Esophagus (tissue), 2 donors: ENCODE results near the gene CADM2. TPM values are rescaled to one million over a fixed set of nuclear protein-coding genes. Genes with fewer than 3 reads are reported as not detected.

Experiments used
- H3K27ac ChIP-seq, 2 donors: one replicate each; pipeline ENCODE4 v1.5.1; 2013; ENCODE audit warnings: low read depth in 2 of 2, mild to moderate bottlenecking in 2 of 2, inconsistent platforms in 1 of 2, low read length in 1 of 2, moderate library complexity in 1 of 2
- H3K27me3 ChIP-seq, 2 donors: one replicate each; pipeline ENCODE4 v1.6.1; 2013; ENCODE audit warnings: low read length in 2 of 2, control low read depth in 1 of 2, mild to moderate bottlenecking in 1 of 2; ENCODE audit not compliant: insufficient read depth in 2 of 2, control insufficient read depth in 1 of 2
- H3K36me3 ChIP-seq, 2 donors: one replicate each; pipeline ENCODE4 v1.6.1; 2013; ENCODE audit warnings: low read length in 1 of 2; ENCODE audit not compliant: control insufficient read depth in 2 of 2, insufficient read depth in 2 of 2
- H3K4me1 ChIP-seq, 2 donors: one replicate each; pipeline ENCODE4 v1.6.1; 2013; ENCODE audit warnings: low read length in 1 of 2; ENCODE audit not compliant: control insufficient read depth in 2 of 2, insufficient read depth in 2 of 2
- H3K4me3 ChIP-seq, 2 donors: one replicate each; pipeline ENCODE4 v1.5.1; 2013; ENCODE audit warnings: low read length in 2 of 2, mild to moderate bottlenecking in 2 of 2, low read depth in 1 of 2, moderate library complexity in 1 of 2
- H3K9me3 ChIP-seq, 2 donors: one replicate each; pipeline ENCODE4 v1.6.1; 2013; ENCODE audit warnings: mild to moderate bottlenecking in 2 of 2, low read depth in 1 of 2, low read length in 1 of 2, moderate library complexity in 1 of 2; ENCODE audit not compliant: control insufficient read depth in 2 of 2, insufficient read depth in 1 of 2
- whole genome bisulfite sequencing, 2 donors: extraction: QIAGEN DNeasy Blood & Tissue Kit; methylation state at CpG; one replicate each; pipeline ENCODE4 v1.1.7; 2013; 5-methylcytosine and 5-hydroxymethylcytosine counted together
- polyA plus RNA-seq, 2 donors: library from polyadenylated mRNA; stranded (reverse); fragments of 200-250 nt; gene quantifications; one replicate each; pipeline ENCODE4 v1.2.3, GENCODE V29; 2013
- donor health status: healthy with polysubstance abuse.
- donor health status: Bipolar disorder and iron deficiency.

CADM2 gene
- polyA plus RNA-seq, 2 donors, result 0.12 to 0.25 TPM

- WGBS, 2 donors, result 78 to 79% methylated on average over 5 of the region's 5 CpGs
- H3K36me3 ChIP-seq, result no peaks in the 10 kb centered on the region
Measured at GRCh38 chr3:85572978-85573377, 614.2 kb downstream of the CADM2 start.

GRCh38 chr3:85574006-85574705 is 615.4 kb downstream of the CADM2 start:
- 69 to 78% methylated on average over 2 of the region's 2 CpGs for WGBS, 2 donors
- Histone ChIP-seq H3K27ac (no peak overlapping the region), H3K9me3 (no peaks in the 10 kb centered on the region), H3K4me1 (no peaks in the 10 kb centered on the region), H3K27me3 (no peaks in the 10 kb centered on the region), H3K36me3 (no peaks in the 10 kb centered on the region), H3K4me3 (no peak overlapping the region)

More at GRCh38 chr3:85572978-85573377, 614.2 kb downstream of the CADM2 start:
- no peaks in the 10 kb centered on the region for H3K9me3 ChIP-seq
- no peak overlapping the region for H3K27ac ChIP-seq
- H3K4me3 ChIP-seq, result no peak overlapping the region
- no peaks in the 10 kb centered on the region for H3K27me3 ChIP-seq
- H3K4me1 ChIP-seq, result no peaks in the 10 kb centered on the region

- no peaks in the 10 kb centered on the region for H3K36me3 ChIP-seq
- H3K27ac ChIP-seq, result no peak overlapping the region
- no peaks in the 10 kb centered on the region for H3K9me3 ChIP-seq
- WGBS, 2 donors, result 16% methylated on average over 4 of the region's 4 CpGs
- H3K4me3 ChIP-seq, result no peak overlapping the region
- H3K27me3 ChIP-seq, result no peaks in the 10 kb centered on the region
- no peaks in the 10 kb centered on the region for H3K4me1 ChIP-seq
Measured at GRCh38 chr3:85576091-85576690, 617.4 kb downstream of the CADM2 start.

GRCh38 chr3:85576697-85577200 is 618.0 kb downstream of the CADM2 start:
- H3K36me3 ChIP-seq, result no peaks in the 10 kb centered on the region
- H3K27ac ChIP-seq, result no peak overlapping the region
- no peaks in the 10 kb centered on the region for H3K4me1 ChIP-seq
- WGBS, 2 donors, result 78 to 81% methylated on average over 4 of the region's 4 CpGs
- no peaks in the 10 kb centered on the region for H3K9me3 ChIP-seq
- H3K4me3 ChIP-seq, result no peak overlapping the region
- no peaks in the 10 kb centered on the region for H3K27me3 ChIP-seq

- no peak overlapping the region for H3K4me3 ChIP-seq
- no peaks in the 10 kb centered on the region for H3K36me3 ChIP-seq
- 80% methylated on average over 7 of the region's 7 CpGs for WGBS, 2 donors
- H3K4me1 ChIP-seq, result no peaks in the 10 kb centered on the region
- H3K9me3 ChIP-seq, result no peaks in the 10 kb centered on the region
- H3K27ac ChIP-seq, result no peak overlapping the region
- no peaks in the 10 kb centered on the region for H3K27me3 ChIP-seq
Measured at GRCh38 chr3:85584779-85585356, 626.1 kb downstream of the CADM2 start.

GRCh38 chr3:85586018-85586417 is 627.2 kb downstream of the CADM2 start:
- no peaks in the 10 kb centered on the region for H3K36me3 ChIP-seq
- no peaks in the 10 kb centered on the region for H3K27me3 ChIP-seq
- H3K9me3 ChIP-seq, result no peaks in the 10 kb centered on the region
- H3K4me3 ChIP-seq, result no peak overlapping the region
- H3K27ac ChIP-seq, result no peak overlapping the region
- H3K4me1 ChIP-seq, result no peaks in the 10 kb centered on the region
- 56 to 66% methylated on average over 3 of the region's 3 CpGs for WGBS, 2 donors

- 56 to 68% methylated on average over 3 of the region's 3 CpGs for WGBS, 2 donors
- Histone ChIP-seq H3K27me3 (no peaks in the 10 kb centered on the region), H3K27ac (no peak overlapping the region)
Measured at GRCh38 chr3:85589145-85589544, 630.4 kb downstream of the CADM2 start.

GRCh38 chr3:85591451-85591850 is 632.7 kb downstream of the CADM2 start:
- no peaks in the 10 kb centered on the region for H3K9me3 ChIP-seq
- WGBS, 2 donors, result 54 to 56% methylated on average over 2 of the region's 2 CpGs
- H3K4me1 ChIP-seq, result no peaks in the 10 kb centered on the region
- H3K36me3 ChIP-seq, result no peaks in the 10 kb centered on the region
- no peak overlapping the region for H3K4me3 ChIP-seq
- H3K27ac ChIP-seq, result no peak overlapping the region
- no peaks in the 10 kb centered on the region for H3K27me3 ChIP-seq

More at GRCh38 chr3:85589145-85589544, 630.4 kb downstream of the CADM2 start:
- no peaks in the 10 kb centered on the region for H3K36me3 ChIP-seq
- no peak overlapping the region for H3K4me3 ChIP-seq
- no peaks in the 10 kb centered on the region for H3K4me1 ChIP-seq
- H3K9me3 ChIP-seq, result no peaks in the 10 kb centered on the region

- no peaks in the 10 kb centered on the region for H3K27me3 ChIP-seq
- H3K4me1 ChIP-seq, result no peaks in the 10 kb centered on the region
- no peak overlapping the region for H3K27ac ChIP-seq
- 86 to 87% methylated on average over 1 of the region's 1 CpG for WGBS, 2 donors
- no peak overlapping the region for H3K4me3 ChIP-seq
- no peaks in the 10 kb centered on the region for H3K9me3 ChIP-seq
- no peaks in the 10 kb centered on the region for H3K36me3 ChIP-seq
Measured at GRCh38 chr3:85592256-85592655, 633.5 kb downstream of the CADM2 start.
